HuH-7 (cell line): Measurements from ENCODE around the gene ADARB1.
A peak's percentile ranks its signal among the peaks of the same experiment; 100 is the strongest.
"Not testable (repeated sequence)": the region's sequence is repeated elsewhere in the genome, so short reads cannot be mapped to it uniquely, and the experiment has no call there.

ENCODE experiments used
- DNase-seq: peaks from one replicate; pipeline ENCODE4 v3.0.0; 2011; ENCODE audit warnings: low spot score

The ADARB1 gene

DNA sequence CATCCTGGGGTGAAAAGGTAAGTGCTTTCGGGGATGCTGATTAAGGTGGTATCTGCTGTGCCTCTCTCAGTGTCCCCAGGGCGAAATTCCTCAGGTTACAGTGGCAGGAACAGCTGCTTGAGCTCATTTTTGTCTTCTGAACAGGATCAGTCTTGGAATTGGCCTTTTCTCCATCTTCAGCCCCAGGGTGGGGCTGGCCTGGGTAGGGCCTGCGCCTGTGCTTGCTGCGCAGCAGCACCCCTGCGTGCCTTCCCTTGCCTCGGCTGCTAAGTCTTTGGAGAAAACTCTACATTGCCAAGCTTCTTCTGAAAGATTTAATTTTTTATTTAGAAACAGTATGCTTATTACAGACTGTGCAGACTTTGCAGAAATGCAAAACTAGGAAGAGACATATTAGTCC is 41.7 kb downstream of the ADARB1 start:
- no peak for DNase-seq

- no peak for DNase-seq
Observed at GRCh38 chr21:45117314-45117713, 42.9 kb downstream of the ADARB1 start.

DNA sequence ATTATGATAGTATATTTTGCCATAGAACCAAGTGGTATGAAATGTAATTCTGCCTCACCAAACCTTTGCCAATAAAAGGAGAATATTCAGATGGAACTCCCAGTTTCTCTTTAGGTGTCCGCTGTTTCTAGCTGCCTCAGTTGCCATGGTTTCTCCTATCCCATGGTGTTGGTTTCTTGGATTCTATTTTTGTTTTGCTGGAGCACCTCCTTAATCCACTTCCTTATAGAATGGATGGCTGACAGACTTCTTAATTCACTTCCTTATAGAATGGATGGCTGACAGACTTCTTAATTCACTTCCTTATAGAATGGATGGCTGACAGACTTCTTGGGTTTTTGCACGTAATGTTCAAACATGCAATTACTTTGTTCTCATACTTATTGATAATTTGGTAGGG is 43.7 kb downstream of the ADARB1 start:
- DNase-seq: no peak

DNA sequence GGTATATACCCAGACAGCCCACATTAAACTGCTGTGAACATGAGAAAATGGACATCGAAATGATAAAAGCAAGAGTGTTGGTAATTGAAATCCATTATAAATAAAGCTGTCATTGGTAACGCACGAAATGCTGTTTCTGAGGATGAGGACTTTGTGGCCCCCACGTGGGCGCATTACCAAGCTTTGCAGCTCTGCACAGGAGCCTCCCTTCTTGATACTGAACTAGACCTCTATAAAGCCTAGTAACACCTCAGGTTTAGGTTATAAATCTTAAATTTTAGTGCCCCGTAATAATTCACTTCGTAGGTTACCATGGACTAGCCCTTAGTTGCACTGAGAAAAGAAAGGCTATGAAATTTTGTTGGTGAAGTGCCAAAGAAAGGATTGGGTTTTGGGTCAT is 45.4 kb downstream of the ADARB1 start:
- no peak for DNase-seq

DNA sequence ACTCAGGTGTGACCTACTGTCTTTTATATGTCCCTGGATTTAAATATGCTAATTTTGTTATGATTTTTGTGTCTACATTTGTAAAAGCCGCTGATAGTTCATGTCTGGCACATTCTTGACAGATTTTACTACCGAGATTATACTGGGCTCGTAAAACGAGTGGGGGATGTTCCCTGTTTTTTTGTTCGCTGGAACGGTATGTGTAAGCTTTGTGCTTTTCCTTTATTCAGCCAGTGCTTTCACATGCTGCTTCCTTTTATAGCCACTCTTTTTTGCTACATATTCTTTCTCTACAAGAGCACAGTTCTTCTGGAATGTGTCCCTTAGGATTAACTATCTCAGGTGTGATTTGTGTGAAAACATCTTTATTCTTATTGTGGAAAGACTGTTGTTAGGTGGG is 46.6 kb downstream of the ADARB1 start:
- no peak for DNase-seq

DNA sequence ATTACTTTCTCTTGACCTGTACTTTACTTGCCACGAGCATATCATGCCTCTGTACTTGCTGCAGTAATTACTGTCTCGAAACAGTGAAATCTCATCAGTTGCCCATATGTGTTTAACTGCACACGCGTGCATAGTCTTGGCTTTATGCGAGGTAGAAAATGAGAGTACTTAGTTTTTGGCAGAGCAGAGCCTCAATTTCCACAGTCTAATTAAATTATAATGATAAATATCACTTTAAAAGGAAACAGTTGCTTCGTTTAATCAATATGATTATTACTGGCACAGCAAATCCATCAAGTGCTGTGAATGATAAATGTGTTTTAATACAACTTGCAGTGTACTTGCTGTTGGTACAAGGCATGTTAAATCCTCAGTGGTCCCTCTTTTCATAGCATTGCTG is 47.6 kb downstream of the ADARB1 start:
- no peak for DNase-seq

DNA sequence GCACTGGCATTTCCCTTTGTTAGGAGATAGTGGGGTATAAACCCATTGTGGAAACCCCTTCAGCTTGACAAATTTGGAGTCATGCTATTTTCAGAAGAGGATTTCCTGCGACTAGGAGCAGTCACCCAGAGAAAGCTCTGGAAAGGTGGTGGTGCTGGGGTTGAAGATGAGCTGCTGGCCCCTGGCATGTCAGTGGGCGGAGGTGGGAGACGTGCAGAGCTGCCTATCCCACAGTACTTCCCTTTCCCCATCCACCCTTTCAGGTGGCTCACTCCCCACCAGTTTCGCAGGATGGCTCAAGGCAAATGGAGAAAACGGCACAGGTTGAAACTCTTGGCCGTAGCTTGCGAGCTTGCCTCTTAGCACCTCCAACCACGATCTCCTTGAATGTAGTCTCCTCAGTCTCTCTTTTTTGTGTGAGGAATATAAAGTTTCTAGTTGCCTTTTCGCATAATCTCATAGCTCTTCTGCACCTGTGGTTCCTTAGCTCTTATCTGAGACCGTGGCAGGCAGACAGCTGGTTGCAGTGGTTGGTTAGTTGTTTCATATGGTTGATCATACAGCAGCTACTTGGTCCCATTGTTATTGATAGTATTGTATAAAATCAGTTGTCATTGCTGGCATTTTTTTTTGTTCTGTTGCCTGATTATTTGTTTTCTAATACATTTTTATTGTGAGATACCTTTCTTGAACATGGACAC is 48.2 kb downstream of the ADARB1 start:
- DNase-seq: no peak

GRCh38 chr21:45123440-45123839 is 49.1 kb downstream of the ADARB1 start:
- DNase-seq: no peak

DNA sequence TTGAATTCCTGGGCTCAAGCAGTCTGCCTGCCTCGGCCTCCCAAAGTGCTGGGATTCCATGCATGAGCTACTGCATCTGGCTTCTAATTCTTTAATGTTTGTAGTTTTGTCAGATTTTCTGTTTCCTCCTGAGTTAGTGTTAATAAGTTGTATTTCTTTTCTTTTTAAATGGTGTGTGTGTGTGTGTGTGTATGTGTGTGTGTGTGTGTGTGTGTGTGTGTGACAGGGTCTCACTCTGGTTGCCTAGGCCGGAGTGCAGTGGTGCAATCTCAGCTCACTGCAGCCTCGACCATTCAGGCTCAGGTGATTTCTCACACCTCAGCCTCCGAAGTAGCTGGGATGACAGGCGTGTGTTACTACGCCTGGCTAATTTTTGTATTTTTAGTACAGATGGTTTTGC is 50.2 kb downstream of the ADARB1 start:
- DNase-seq: no peak

- DNase-seq: no peak
Observed at GRCh38 chr21:45125357-45125756, 51.0 kb downstream of the ADARB1 start.

DNA sequence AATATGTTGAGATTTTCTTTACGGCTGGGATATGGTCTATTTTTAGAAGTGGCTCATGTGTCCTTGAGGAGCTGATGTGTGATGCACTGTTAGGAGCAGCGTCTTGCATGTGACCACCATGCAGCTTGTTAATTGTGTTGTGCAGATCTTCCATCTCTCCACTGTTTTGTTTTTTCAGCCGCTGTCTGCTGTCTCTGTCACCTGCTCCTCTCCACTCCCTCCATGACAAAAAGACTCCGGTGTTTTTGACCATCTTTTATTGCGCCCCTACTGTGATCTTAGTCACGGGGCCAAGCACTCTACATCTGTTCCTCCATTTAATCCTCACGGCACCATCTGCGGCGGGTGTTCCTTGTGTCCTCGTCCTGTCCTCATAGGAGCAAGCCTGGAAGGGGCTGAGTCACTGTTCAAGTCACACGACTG is 51.8 kb downstream of the ADARB1 start:
- no peak for DNase-seq

- no peak for DNase-seq
Observed at GRCh38 chr21:45126983-45127382, 52.6 kb downstream of the ADARB1 start.

GRCh38 chr21:45127937-45128336 is 53.6 kb downstream of the ADARB1 start:
- no peak for DNase-seq

DNA sequence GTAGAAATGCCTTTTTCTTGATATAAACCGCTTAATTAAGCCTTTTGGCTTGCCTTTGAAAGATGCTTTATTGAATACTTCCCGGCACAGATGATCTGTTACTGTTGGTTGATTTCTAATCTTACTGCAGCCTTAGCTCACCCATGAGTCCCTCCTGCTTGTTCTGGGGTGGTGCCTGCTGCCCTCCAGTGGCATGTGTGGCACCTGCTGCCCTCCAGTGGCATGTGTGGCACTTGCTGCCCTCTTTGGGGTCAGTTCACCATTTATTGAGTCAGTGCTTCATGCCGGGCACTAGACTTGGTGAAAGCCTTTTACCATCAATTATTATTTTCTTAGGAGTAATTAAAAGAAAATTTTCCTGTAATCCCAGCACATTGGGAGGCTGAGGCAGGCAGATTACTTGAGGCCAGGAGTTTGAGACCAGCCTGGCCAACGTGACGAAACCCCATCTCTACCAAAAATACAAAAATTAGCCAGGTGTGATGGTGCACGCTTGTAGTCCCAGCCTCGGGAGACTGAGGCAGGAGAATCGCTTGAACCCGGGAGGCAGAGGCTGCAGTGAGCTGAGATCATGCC is 54.3 kb downstream of the ADARB1 start:
- peak; percentile 50 for DNase-seq

DNA sequence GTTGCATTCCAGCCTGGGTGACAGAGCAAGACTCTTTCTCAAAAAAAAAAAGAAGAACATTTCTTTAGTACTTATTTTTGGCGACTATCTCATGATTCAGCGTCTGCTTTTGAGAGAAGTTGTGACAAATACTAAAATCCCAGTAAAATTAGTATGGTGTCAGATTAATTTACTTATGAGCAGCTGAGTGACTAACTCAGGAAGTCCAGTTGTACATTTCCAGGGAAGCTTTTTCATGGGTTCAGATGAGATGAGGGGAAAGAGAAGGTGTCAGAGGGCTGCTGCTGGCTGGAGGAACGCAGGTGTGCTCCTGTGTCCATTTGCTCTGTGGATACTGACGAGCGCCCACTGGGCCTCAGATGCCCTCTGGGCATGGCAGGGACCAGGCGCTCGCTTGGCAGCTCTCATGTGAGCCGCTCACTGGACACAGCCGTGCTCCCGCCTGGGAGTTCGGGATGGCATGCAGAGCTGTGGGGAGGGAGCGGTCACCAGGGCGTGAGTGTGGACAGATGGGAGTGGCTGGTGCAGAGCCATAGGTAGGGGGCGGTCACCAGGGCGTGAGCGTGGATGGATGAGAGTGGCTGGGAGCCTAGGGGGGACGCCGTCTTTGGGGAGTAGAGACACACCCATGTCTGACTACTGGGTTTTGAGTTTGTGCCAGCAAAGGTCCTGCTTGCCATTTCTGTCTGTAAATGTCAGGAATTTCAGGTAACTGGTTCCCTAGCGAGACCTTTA is 55.0 kb downstream of the ADARB1 start:
- no peak for DNase-seq

DNA sequence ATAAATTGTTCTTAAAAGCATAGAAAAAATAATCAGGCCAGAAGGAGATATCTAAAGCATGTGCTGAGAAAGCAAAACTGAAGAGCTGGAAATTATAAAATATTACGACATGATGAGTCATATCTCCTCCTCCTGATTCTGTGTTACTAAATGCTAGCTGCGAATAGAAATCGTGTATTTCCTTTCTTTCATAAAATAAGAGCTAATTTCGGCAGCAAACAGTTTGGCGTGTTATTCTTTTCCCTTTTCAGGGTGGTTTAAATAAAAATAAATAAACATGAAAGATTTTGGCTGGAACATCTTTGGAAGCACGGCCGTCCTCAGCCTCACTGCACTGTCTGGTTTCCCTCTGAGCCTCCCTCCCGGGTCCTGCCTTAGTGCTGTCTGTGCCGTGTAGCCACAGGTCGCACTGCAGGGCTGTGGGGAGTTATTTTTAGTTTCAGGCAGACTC is 56.0 kb downstream of the ADARB1 start:
- DNase-seq: no peak

DNA sequence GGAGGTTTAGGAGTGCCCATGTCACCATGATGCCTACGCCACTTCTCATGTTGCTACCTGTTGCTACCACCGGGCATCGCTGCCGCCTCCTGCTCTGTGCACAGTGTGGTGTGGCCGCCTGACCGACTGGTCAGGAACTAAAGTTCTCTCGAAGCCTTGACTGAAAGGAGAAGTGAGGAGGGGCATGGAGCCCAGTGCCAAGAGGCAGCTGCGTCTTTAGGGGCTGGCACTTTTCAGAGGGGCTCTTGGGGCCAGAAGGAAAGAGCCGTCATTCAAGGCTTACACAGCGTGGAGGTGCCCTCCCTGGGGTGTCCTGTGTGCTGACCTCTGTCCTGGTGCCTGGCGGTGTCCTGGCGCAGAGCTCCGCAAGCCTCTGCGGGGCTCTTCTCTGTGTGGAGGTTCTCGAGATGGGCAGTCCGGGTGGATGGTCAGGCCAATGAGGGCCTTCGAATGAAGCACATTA is 57.2 kb downstream of the ADARB1 start:
- no peak for DNase-seq

DNA sequence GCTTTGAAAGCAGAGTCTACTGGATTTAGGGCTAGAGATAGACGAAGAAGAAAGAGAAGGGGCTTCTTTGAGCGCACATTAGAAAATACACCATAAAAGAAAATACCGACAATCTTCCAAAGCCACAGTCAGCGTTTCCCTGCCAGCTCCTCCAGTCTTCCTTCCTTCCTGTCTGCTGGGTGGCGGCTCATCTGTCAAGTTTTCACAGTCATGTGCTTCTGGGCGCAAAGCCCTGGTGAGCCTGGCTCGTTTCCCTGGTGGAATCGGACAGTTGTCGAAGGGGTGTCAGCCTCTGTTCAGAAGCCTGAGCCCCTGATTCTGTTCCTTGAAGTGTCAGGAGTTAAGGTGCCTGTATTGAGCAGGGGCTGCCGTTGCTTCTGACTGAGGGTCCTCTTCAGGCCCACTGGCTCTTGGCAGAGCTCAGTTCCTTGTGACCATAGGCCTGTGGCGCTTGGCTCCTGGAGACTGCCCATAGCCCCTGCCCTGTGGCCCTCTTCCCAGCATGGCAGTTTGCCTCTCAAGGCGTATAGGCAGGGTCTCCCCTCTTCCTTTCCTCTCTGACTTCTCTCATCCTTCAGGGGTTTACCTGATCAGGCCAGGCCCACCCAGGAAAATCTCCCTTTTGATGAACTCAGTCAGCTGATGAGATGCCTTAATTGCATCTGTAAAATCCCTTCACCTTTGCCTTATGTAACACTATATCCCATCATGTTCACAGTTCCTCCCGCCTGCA is 58.6 kb downstream of the ADARB1 start:
- no peak for DNase-seq

GRCh38 chr21:45133574-45134278 is 59.3 kb downstream of the ADARB1 start:
- DNase-seq: not testable (repeated sequence)

DNA sequence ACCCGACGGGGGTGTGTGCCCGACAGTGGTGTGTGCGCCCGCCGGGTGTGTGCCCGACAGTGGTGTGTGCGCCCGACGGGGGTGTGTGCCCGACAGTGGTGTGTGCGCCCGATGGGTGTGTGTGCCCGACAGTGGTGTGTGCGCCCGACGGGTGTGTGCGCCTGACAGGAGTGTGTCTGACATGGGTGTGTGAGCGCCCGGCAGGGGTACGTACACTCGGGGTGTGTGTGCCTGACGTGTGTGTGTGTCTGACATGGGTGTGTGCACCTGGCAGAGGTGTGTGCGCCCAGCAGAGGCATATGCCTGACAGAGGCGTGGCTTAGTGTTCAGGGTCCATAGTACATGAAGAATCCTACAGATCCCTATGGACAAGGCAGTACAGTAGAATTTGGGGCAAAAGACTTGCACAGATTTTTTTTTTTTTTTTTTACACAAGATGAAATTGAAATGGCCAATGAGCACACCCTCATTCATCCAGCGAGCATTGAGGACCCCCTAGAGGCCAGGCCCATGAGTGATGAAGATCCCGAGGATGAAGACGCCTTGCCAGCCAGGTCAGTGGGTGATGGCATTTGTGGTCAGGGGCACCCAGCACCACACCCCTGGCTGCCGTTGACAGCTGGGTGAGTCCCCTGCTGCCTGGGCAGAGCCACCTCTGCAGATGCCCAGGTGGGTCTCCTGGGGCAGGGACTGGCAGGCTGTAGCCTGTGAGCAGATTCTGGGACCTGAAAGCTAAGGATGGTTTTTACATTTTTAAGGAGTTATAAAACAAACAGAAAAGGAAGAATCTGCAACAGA is 60.1 kb downstream of the ADARB1 start:
- DNase-seq: no peak

DNA sequence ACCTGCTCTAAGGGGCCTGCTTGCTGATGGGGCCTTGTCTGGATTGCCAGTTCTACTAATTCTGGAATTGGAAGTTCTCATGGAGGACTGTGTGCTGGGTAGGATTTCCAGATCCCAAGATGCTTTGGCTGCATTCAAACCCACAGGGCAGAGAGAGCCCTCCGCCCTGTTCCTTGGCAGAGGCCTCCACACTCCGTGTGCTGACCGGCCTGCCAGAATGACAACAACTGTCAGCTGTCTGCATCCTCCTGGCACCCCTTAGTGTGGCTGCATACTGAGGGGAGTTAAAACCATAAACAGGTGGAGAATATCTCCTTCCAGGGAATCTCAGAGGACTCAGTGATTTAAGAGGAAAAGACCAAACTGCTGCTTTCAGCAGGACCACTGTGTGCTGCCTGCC is 60.7 kb downstream of the ADARB1 start:
- no peak for DNase-seq
